HEK293T (cell line): Measurements from ENCODE around the gene RTP3.
"Not testable (repeated sequence)": the region's sequence is repeated elsewhere in the genome, so short reads cannot be mapped to it uniquely, and the experiment has no call there.

ENCODE experiments used
- CTCF ChIA-PET: fragments of 350-600 bp; formaldehyde crosslinking; extraction: SDS; loops from one replicate; lab custom pipeline; 2021; ENCODE audit warnings: antibody characterized with exemption, inconsistent platforms; lab: Yijun Ruan, JAX
- POLR2A ChIA-PET: fragments of 350-600 bp; formaldehyde crosslinking; extraction: SDS; loops from one replicate; lab custom pipeline; 2020; ENCODE audit warnings: antibody characterized with exemption, inconsistent platforms; lab: Yijun Ruan, JAX
- DNase-seq: peaks from one replicate; pipeline ENCODE4 v3.0.0; 2012; ENCODE audit warnings: mixed read lengths; ENCODE audit errors: extremely low spot score
- ARNT ChIP-seq: fragments of 450-650 bp; IDR thresholded peaks from 2 replicates; pipeline ENCODE4 v1.6.1; 2017; ENCODE audit warnings: mild to moderate bottlenecking
- BHLHE40 ChIP-seq: fragments of 450-650 bp; IDR thresholded peaks from 2 replicates; pipeline ENCODE4 v1.6.1; 2016; ENCODE audit warnings: mild to moderate bottlenecking, moderate library complexity, borderline replicate concordance
- CTBP1 ChIP-seq: fragments of 450-650 bp; IDR thresholded peaks from 2 replicates; pipeline ENCODE4 v1.6.1; 2016; ENCODE audit warnings: borderline replicate concordance
- ELF4 ChIP-seq: fragments of 450-650 bp; IDR thresholded peaks from 2 replicates; pipeline ENCODE4 v1.6.1; 2017; ENCODE audit warnings: antibody characterized with exemption
- FOXA1 ChIP-seq: fragments of 450-650 bp; IDR thresholded peaks from 2 replicates; pipeline ENCODE4 v1.6.1; 2016; ENCODE audit warnings: mild to moderate bottlenecking
- FOXK2 ChIP-seq: fragments of 450-650 bp; IDR thresholded peaks from 2 replicates; pipeline ENCODE4 v1.6.1; 2016; ENCODE audit warnings: mild to moderate bottlenecking
- FOXM1 ChIP-seq: fragments of 450-650 bp; IDR thresholded peaks from 2 replicates; pipeline ENCODE4 v1.6.1; 2017; ENCODE audit warnings: mild to moderate bottlenecking, borderline replicate concordance
- HDGF ChIP-seq: fragments of 450-650 bp; IDR thresholded peaks from 2 replicates; pipeline ENCODE4 v1.6.1; 2017; ENCODE audit warnings: antibody characterized with exemption, borderline replicate concordance
- L3MBTL2 ChIP-seq: fragments of 450-650 bp; conservative IDR thresholded peaks from 2 replicates; pipeline ENCODE4 v1.6.1; 2016; ENCODE audit warnings: mild to moderate bottlenecking
- LEF1 ChIP-seq: fragments of 450-650 bp; IDR thresholded peaks from 2 replicates; pipeline ENCODE4 v1.6.1; 2017; ENCODE audit warnings: mild to moderate bottlenecking, borderline replicate concordance
- NFRKB ChIP-seq: fragments of 450-650 bp; IDR thresholded peaks from 2 replicates; pipeline ENCODE4 v1.6.1; 2016; ENCODE audit warnings: mild to moderate bottlenecking, moderate library complexity
- PKNOX1 ChIP-seq: fragments of 450-650 bp; IDR thresholded peaks from 2 replicates; pipeline ENCODE4 v1.6.1; 2016
- SP1 ChIP-seq: fragments of 450-650 bp; IDR thresholded peaks from 2 replicates; pipeline ENCODE4 v1.6.1; 2017
- SUZ12 ChIP-seq: fragments of 450-650 bp; IDR thresholded peaks from 2 replicates; pipeline ENCODE4 v1.6.1; 2016; ENCODE audit warnings: mild to moderate bottlenecking
- TARDBP ChIP-seq: fragments of 450-650 bp; IDR thresholded peaks from 2 replicates; pipeline ENCODE4 v1.6.1; 2016
- ZNF384 ChIP-seq: fragments of 450-650 bp; IDR thresholded peaks from 2 replicates; pipeline ENCODE4 v1.6.1; 2016

Gene RTP3

GRCh38 chr3:46490338-46491084, 7.3 kb upstream of the RTP3 start:
- ChIA-PET POLR2A (interaction anchor here (0.7 to 2.2 kb wide), 2 partner anchors 48 to 139 kb away, joined by 5 to 7 read pairs; no protein-coding TSS in a partner anchor), CTCF (interaction anchor here (1.5 to 1.6 kb wide), 2 partner anchors 56 to 114 kb away, joined by 3 to 4 read pairs; no protein-coding TSS in a partner anchor)
- TF ChIP-seq LEF1 (no peak), NFRKB (no peak), FOXK2 (no peak), CTBP1 (no peak), SUZ12 (no peak), FOXA1 (no peak), ZNF384 (no peak), TARDBP (no peak), ARNT (no peak), PKNOX1 (no peak), SP1 (no peak)
- DNase-seq: no peak

- no peak for DNase-seq
- TF ChIP-seq SP1 (no peak), TARDBP (no peak), ZNF384 (no peak)
- ChIA-PET CTCF (interaction anchor here (1.3 kb wide), 1 partner anchor 67 kb away, joined by 4 read pairs; no protein-coding TSS in a partner anchor), POLR2A (interaction anchor here (0.7 kb wide), 1 partner anchor 47 kb away, joined by 5 read pairs; no protein-coding TSS in a partner anchor)
These were observed 6.4 kb upstream of the RTP3 start for GRCh38 chr3:46491089-46492070.

- TF ChIP-seq TARDBP: no peak
- TF ChIP-seq HDGF: no peak
- no peak for TF ChIP-seq BHLHE40
- TF ChIP-seq FOXA1: no peak
- no peak for TF ChIP-seq PKNOX1
- TF ChIP-seq ARNT: no peak
- TF ChIP-seq CTBP1: no peak
- no peak for TF ChIP-seq NFRKB
- no peak for TF ChIP-seq ELF4
- TF ChIP-seq SP1: no peak
- ChIA-PET CTCF (interaction anchor here (0.6 to 1.3 kb wide), 2 partner anchors 63 to 66 kb away, joined by 3 to 4 read pairs; no protein-coding TSS in a partner anchor), POLR2A (no interaction called here)
- no peak for DNase-seq
These were observed 4.8 kb upstream of the RTP3 start for GRCh38 chr3:46492890-46493547.

GRCh38 chr3:46494491-46494890, 3.3 kb upstream of the RTP3 start:
- CTCF ChIA-PET, POLR2A ChIA-PET, DNase-seq: not testable (repeated sequence)

GRCh38 chr3:46495901-46496456, 1.8 kb upstream of the RTP3 start:
- CTCF ChIA-PET: interaction anchor here (0.6 to 2.3 kb wide), 4 partner anchors 13 to 392 kb away, joined by 3 to 6 read pairs (median 4); no protein-coding TSS in a partner anchor
- TF ChIP-seq CTBP1: no peak
- TF ChIP-seq ELF4: no peak
- TF ChIP-seq L3MBTL2: no peak
- TF ChIP-seq ARNT: no peak
- TF ChIP-seq FOXK2: no peak
- no peak for TF ChIP-seq ZNF384
- no peak for TF ChIP-seq LEF1
- no peak for TF ChIP-seq NFRKB
- no peak for TF ChIP-seq BHLHE40
- TF ChIP-seq FOXM1: no peak
- TF ChIP-seq FOXA1: no peak
- TF ChIP-seq TARDBP: no peak
- no peak for TF ChIP-seq PKNOX1
- TF ChIP-seq HDGF: no peak
- TF ChIP-seq SP1: no peak
- TF ChIP-seq SUZ12: no peak
- POLR2A ChIA-PET: no interaction called here
- no peak for DNase-seq
